Type B pancreatic cell (in vitro differentiated cells): Measurements from ENCODE around the gene CCDC195. TPM values are rescaled to one million over a fixed set of nuclear protein-coding genes. Genes with fewer than 3 reads are reported as not detected.

Experiments
- DNase-seq: peaks from one replicate; pipeline ENCODE4 v3.0.0; 2021; ENCODE audit warnings: mixed read lengths; ENCODE audit not compliant: unreplicated experiment; ENCODE audit errors: extremely low spot score
- H3K27ac Mint-ChIP-seq: 2 replicates; pipeline ENCODE4 v1.8.0; 2021; ENCODE audit warnings: mild to moderate bottlenecking, mixed read lengths
- H3K27me3 Mint-ChIP-seq: 2 replicates; pipeline ENCODE4 v1.8.0; 2021; ENCODE audit warnings: mixed read lengths
- H3K36me3 Mint-ChIP-seq: 2 replicates; pipeline ENCODE4 v1.8.0; 2021; ENCODE audit warnings: mixed read lengths
- H3K4me1 Mint-ChIP-seq: one replicate; pipeline ENCODE4 v1.8.0; 2021; ENCODE audit warnings: mixed read lengths; ENCODE audit not compliant: unreplicated experiment
- H3K4me3 Mint-ChIP-seq: 2 replicates; pipeline ENCODE4 v1.8.0; 2021; ENCODE audit warnings: mild to moderate bottlenecking, mixed read lengths
- H3K9me3 Mint-ChIP-seq: 2 replicates; pipeline ENCODE4 v1.8.0; 2021; ENCODE audit warnings: mixed read lengths
- CTCF ChIP-seq: fragments of 200-600 bp; sonication (generic); conservative IDR thresholded peaks from 2 replicates; pipeline ENCODE4 v1.5.0; 2021; ENCODE audit warnings: antibody characterized with exemption, mild to moderate bottlenecking
- total RNA-seq: library from RNA; stranded (reverse); gene quantifications from 2 replicates; pipeline ENCODE4 v1.2.1, GENCODE V29; 2021; ENCODE audit warnings: low replicate concordance

CCDC195 gene
- total RNA-seq, 1 donor from 2014 or later = not detected

- TF ChIP-seq CTCF = peak; percentile 30
Observed at GRCh38 chr2:224749136-224749535, 33.0 kb upstream of the CCDC195 start.

GRCh38 chr2:224747765-224748164 is 31.6 kb upstream of the CCDC195 start:
- no peak for TF ChIP-seq CTCF
- H3K36me3 Mint-ChIP-seq = no peaks in the 10 kb centered on the region
- no peak overlapping the region for H3K4me3 Mint-ChIP-seq
- H3K4me1 Mint-ChIP-seq = peaks cover under 1% of the 10 kb centered on the region
- peaks cover 6% of the 10 kb centered on the region for H3K27me3 Mint-ChIP-seq
- H3K27ac Mint-ChIP-seq = no peak overlapping the region
- no peak for DNase-seq
- H3K9me3 Mint-ChIP-seq = peaks cover under 1% of the 10 kb centered on the region

More at GRCh38 chr2:224749136-224749535, 33.0 kb upstream of the CCDC195 start:
- Mint-ChIP-seq H3K4me1 (no peaks in the 10 kb centered on the region), H3K27me3 (peaks cover 6% of the 10 kb centered on the region), H3K9me3 (no peaks in the 10 kb centered on the region), H3K36me3 (no peaks in the 10 kb centered on the region), H3K27ac (no peak overlapping the region), H3K4me3 (no peak overlapping the region)
- no peak for DNase-seq

- DNase-seq = no peak
- TF ChIP-seq CTCF = no peak
- Mint-ChIP-seq H3K27me3 (no peaks in the 10 kb centered on the region), H3K27ac (no peak overlapping the region), H3K36me3 (no peaks in the 10 kb centered on the region), H3K4me1 (no peaks in the 10 kb centered on the region), H3K9me3 (peaks cover 15% of the 10 kb centered on the region), H3K4me3 (no peak overlapping the region)
Observed at GRCh38 chr2:224736227-224736626, 20.1 kb upstream of the CCDC195 start.

- Mint-ChIP-seq H3K27ac (no peak overlapping the region), H3K4me3 (no peak overlapping the region), H3K4me1 (no peaks in the 10 kb centered on the region), H3K36me3 (no peaks in the 10 kb centered on the region), H3K27me3 (no peaks in the 10 kb centered on the region), H3K9me3 (peaks cover 15% of the 10 kb centered on the region)
- no peak for TF ChIP-seq CTCF
- DNase-seq = no peak
Observed at GRCh38 chr2:224734949-224735348, 18.8 kb upstream of the CCDC195 start.

- no peaks in the 10 kb centered on the region for H3K4me1 Mint-ChIP-seq
- no peaks in the 10 kb centered on the region for H3K36me3 Mint-ChIP-seq
- no peak overlapping the region for H3K4me3 Mint-ChIP-seq
- H3K9me3 Mint-ChIP-seq = peaks cover 14% of the 10 kb centered on the region
- no peaks in the 10 kb centered on the region for H3K27me3 Mint-ChIP-seq
- DNase-seq = no peak
- H3K27ac Mint-ChIP-seq = no peak overlapping the region
- no peak for TF ChIP-seq CTCF
Observed at GRCh38 chr2:224731665-224732064, 15.5 kb upstream of the CCDC195 start.

- H3K36me3 Mint-ChIP-seq = no peaks in the 10 kb centered on the region
- DNase-seq = no peak
- no peak for TF ChIP-seq CTCF
- H3K27me3 Mint-ChIP-seq = no peaks in the 10 kb centered on the region
- H3K27ac Mint-ChIP-seq = no peak overlapping the region
- H3K4me3 Mint-ChIP-seq = no peak overlapping the region
- H3K9me3 Mint-ChIP-seq = peaks cover 5% of the 10 kb centered on the region
- no peaks in the 10 kb centered on the region for H3K4me1 Mint-ChIP-seq
Observed at GRCh38 chr2:224729435-224729834, 13.3 kb upstream of the CCDC195 start.
